MM.1S (cell line): ENCODE measurements around the gene EBF4.
"Not testable (repeated sequence)": the region's sequence is repeated elsewhere in the genome, so short reads cannot be mapped to it uniquely, and the experiment has no call there.

Experiments
- DNase-seq: peaks from one replicate; pipeline ENCODE4 v3.0.0-alpha.2; 2015
- H2AFZ ChIP-seq: fragments of 300-600 bp; sonication (generic); 2 replicates; pipeline ENCODE4 v1.6.0; 2016; ENCODE audit warnings: antibody characterized with exemption, low read length
- H3F3A ChIP-seq: fragments of 300-600 bp; sonication (generic); 2 replicates; pipeline ENCODE4 v1.6.1; 2016; ENCODE audit warnings: mild to moderate bottlenecking, antibody characterized with exemption, low read length, moderate library complexity, mixed read lengths; ENCODE audit not compliant: insufficient read depth
- H3K27ac ChIP-seq: fragments of 300-600 bp; sonication (generic); 2 replicates; pipeline ENCODE4 v1.5.1; 2016; ENCODE audit warnings: mild to moderate bottlenecking, low read length
- H3K27me3 ChIP-seq: fragments of 300-600 bp; sonication (generic); replicated peaks from 2 replicates; pipeline ENCODE4 v1.6.0; 2016; ENCODE audit warnings: low read length; ENCODE audit not compliant: insufficient read depth
- H3K36me3 ChIP-seq: fragments of 300-600 bp; sonication (generic); replicated peaks from 2 replicates; pipeline ENCODE4 v1.6.1; 2016; ENCODE audit warnings: mild to moderate bottlenecking, low read length, mixed read lengths; ENCODE audit not compliant: insufficient read depth
- H3K4me1 ChIP-seq: fragments of 300-600 bp; sonication (generic); 2 replicates; pipeline ENCODE4 v1.6.1; 2016; ENCODE audit warnings: low read length, mixed read lengths
- H3K4me2 ChIP-seq: fragments of 300-600 bp; sonication (generic); 2 replicates; pipeline ENCODE4 v1.6.0; 2016; ENCODE audit warnings: low read depth, low read length
- H3K4me3 ChIP-seq: fragments of 300-600 bp; sonication (generic); 2 replicates; pipeline ENCODE4 v1.5.1; 2016; ENCODE audit warnings: low read length, mixed read lengths
- H3K79me2 ChIP-seq: fragments of 300-600 bp; sonication (generic); 2 replicates; pipeline ENCODE4 v1.6.1; 2016; ENCODE audit warnings: mixed run types, low read length, mixed read lengths
- H3K9ac ChIP-seq: fragments of 300-600 bp; sonication (generic); 2 replicates; pipeline ENCODE4 v1.6.1; 2016; ENCODE audit warnings: low read length, mixed read lengths
- H3K9me2 ChIP-seq: fragments of 300-600 bp; sonication (generic); replicated peaks from 2 replicates; pipeline ENCODE4 v1.6.1; 2016; ENCODE audit warnings: mild to moderate bottlenecking, low read length, mixed read lengths; ENCODE audit not compliant: insufficient read depth
- H3K9me3 ChIP-seq: fragments of 300-600 bp; sonication (generic); replicated peaks from 2 replicates; pipeline ENCODE4 v1.6.1; 2016; ENCODE audit warnings: mild to moderate bottlenecking, low read length, mixed read lengths; ENCODE audit not compliant: insufficient read depth
- H4K20me1 ChIP-seq: fragments of 300-600 bp; sonication (generic); 2 replicates; pipeline ENCODE4 v1.6.1; 2016; ENCODE audit warnings: mild to moderate bottlenecking, low read length, moderate library complexity, mixed read lengths; ENCODE audit not compliant: insufficient read depth
- EZH2 ChIP-seq: fragments of 300-600 bp; sonication (generic); optimal IDR thresholded peaks from 2 replicates; pipeline ENCODE3; 2017; ENCODE audit warnings: low read depth, mild to moderate bottlenecking, antibody characterized with exemption, low read length, mixed read lengths
- EZH2phosphoT487 ChIP-seq: fragments of 300-600 bp; sonication (generic); IDR thresholded peaks from 2 replicates; pipeline ENCODE4 v1.6.1; 2018; ENCODE audit warnings: antibody characterized with exemption, low read length
- TF ChIP-seq, protein P1 (sequence below): fragments of 300-600 bp; sonication (generic); IDR thresholded peaks from 2 replicates; pipeline ENCODE4 v1.5.1; 2016; ENCODE audit warnings: antibody characterized with exemption, low read length, mixed read lengths

Gene EBF4

DNA sequence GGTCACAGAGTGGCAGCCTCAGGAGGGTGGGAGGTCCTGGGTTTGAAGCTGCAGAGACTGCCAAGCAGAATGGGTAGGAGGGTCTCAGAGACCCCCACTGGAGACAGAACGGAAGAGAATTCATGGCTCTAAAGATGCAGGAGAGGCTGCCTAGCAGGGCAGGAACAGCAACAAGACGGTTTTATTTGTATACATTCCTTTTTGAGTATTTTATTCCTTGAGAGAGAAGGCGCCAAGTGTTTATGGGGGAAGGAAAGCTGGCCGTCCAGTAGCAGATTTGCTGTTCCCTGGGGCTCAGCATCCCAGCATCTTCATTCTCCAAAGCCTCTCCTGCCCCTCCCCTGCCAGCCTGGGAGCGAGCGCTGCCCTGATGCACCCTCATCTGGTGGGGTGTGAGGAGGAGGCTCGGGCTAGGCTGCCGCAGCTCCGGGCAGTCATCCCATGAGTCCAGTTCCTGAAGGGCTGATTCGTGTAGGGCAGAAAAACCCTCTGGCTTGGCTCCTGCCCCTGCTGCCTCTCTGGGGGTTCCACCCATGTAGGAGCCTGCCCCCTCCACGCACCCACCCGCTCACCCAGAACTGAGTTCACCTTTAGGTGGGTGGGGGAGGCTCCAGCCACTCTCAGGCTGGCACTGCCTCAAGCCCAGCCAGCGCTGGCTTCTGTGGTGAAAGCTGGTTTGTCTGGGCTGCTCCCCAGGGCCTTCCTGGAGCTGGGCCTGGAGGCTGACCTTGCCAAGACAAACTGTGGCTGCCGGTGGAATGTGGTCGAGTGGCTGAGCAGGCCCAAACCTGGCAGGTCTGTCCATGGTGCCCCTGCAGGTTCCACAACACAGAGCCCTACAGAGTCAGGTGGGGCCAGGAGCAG is 75.4 kb downstream of the EBF4 start:
- Histone ChIP-seq H3K4me2 (no peak overlapping the region), H2AFZ (no peak overlapping the region), H3K79me2 (no peaks in the 10 kb centered on the region)

GRCh38 chr20:2768632-2769015 is 76.0 kb downstream of the EBF4 start:
- TF ChIP-seq EZH2phosphoT487 (no peak), EZH2 (no peak)
- TF ChIP-seq, protein P1, sequence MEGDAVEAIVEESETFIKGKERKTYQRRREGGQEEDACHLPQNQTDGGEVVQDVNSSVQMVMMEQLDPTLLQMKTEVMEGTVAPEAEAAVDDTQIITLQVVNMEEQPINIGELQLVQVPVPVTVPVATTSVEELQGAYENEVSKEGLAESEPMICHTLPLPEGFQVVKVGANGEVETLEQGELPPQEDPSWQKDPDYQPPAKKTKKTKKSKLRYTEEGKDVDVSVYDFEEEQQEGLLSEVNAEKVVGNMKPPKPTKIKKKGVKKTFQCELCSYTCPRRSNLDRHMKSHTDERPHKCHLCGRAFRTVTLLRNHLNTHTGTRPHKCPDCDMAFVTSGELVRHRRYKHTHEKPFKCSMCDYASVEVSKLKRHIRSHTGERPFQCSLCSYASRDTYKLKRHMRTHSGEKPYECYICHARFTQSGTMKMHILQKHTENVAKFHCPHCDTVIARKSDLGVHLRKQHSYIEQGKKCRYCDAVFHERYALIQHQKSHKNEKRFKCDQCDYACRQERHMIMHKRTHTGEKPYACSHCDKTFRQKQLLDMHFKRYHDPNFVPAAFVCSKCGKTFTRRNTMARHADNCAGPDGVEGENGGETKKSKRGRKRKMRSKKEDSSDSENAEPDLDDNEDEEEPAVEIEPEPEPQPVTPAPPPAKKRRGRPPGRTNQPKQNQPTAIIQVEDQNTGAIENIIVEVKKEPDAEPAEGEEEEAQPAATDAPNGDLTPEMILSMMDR, result no peak
- Histone ChIP-seq H3K9me3 (no peaks in the 10 kb centered on the region), H3K4me1 (no peaks in the 10 kb centered on the region), H2AFZ (no peak overlapping the region), H3K36me3 (no peaks in the 10 kb centered on the region), H3K79me2 (no peaks in the 10 kb centered on the region), H3F3A (no peaks in the 10 kb centered on the region), H3K4me3 (no peak overlapping the region), H3K27me3 (no peaks in the 10 kb centered on the region), H4K20me1 (no peaks in the 10 kb centered on the region), H3K27ac (no peak overlapping the region), H3K4me2 (no peak overlapping the region), H3K9ac (no peak overlapping the region), H3K9me2 (no peaks in the 10 kb centered on the region)
- no peak for DNase-seq

More for the DNA sequence above, 75.4 kb downstream of the EBF4 start:
- DNase-seq, result no peak
- H3K27ac ChIP-seq, result no peak overlapping the region
- no peaks in the 10 kb centered on the region for H3K4me1 ChIP-seq
- no peaks in the 10 kb centered on the region for H3F3A ChIP-seq
- no peaks in the 10 kb centered on the region for H3K27me3 ChIP-seq
- no peak overlapping the region for H3K9ac ChIP-seq
- TF ChIP-seq EZH2 (no peak), EZH2phosphoT487 (no peak)
- TF ChIP-seq, protein P1, result no peak
- H3K4me3 ChIP-seq, result no peak overlapping the region
- no peaks in the 10 kb centered on the region for H3K9me2 ChIP-seq
- no peaks in the 10 kb centered on the region for H3K9me3 ChIP-seq
- H4K20me1 ChIP-seq, result no peaks in the 10 kb centered on the region
- no peaks in the 10 kb centered on the region for H3K36me3 ChIP-seq

DNA sequence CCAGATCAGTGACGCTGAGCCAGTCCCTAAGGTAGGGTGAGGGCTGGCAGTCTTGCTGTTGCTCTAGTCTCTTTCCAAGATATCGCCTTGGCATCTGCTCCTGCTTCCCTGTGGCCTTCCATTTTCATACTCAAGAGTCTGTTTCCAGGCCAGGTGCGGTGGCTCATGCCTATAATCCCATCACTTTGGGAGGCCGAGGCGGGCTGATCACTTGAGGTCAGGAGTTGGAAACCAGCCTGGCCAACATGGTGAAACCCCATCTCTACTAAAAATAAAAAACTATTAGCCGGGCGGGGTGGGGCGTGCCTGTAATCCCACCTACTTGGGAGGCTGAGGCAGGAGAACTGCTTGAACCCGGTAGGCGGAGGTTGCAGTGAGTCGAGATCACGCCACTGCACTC is 77.5 kb downstream of the EBF4 start:
- H3K9me2 ChIP-seq, H3K4me3 ChIP-seq, H3K27me3 ChIP-seq, H3K36me3 ChIP-seq, H3K9me3 ChIP-seq, H4K20me1 ChIP-seq, H3K4me2 ChIP-seq, H3K9ac ChIP-seq, H3K27ac ChIP-seq, H3F3A ChIP-seq, DNase-seq, H3K4me1 ChIP-seq, H2AFZ ChIP-seq, H3K79me2 ChIP-seq: not testable (repeated sequence)

GRCh38 chr20:2771631-2772080 is 79.1 kb downstream of the EBF4 start:
- Histone ChIP-seq H2AFZ (no peak overlapping the region), H3F3A (no peaks in the 10 kb centered on the region), H3K4me1 (no peaks in the 10 kb centered on the region), H3K27ac (no peak overlapping the region), H3K36me3 (no peaks in the 10 kb centered on the region), H3K4me2 (no peak overlapping the region), H4K20me1 (no peaks in the 10 kb centered on the region), H3K9me3 (no peaks in the 10 kb centered on the region), H3K27me3 (no peaks in the 10 kb centered on the region), H3K4me3 (no peak overlapping the region), H3K9ac (no peak overlapping the region), H3K79me2 (no peaks in the 10 kb centered on the region), H3K9me2 (no peaks in the 10 kb centered on the region)
- no peak for TF ChIP-seq EZH2
- no peak for TF ChIP-seq EZH2phosphoT487
- TF ChIP-seq, protein P1, result no peak
- no peak for DNase-seq
